Esophagus squamous epithelium (tissue), 4 donors: ENCODE data around the gene ZFP64.

ENCODE experiments used
- POLR2A ChIP-seq, 4 donors: fragments of 450-650 bp; IDR thresholded peaks; one replicate each; pipeline ENCODE4 v1.6.1; 2017; ENCODE audit warnings: antibody characterized with exemption in 4 of 4, mild to moderate bottlenecking in 4 of 4, moderate library complexity in 3 of 4
- TF ChIP-seq, protein P1 (sequence below), 6 experiments: fragments of 450-650 bp in 4 of 6; fragments of 200-600 bp in 2 of 6; sonication (generic) in 2 of 6; IDR thresholded peaks; one replicate each; pipeline ENCODE4 v1.5.1; 2016 to 2019; ENCODE audit warnings: antibody characterized with exemption in 6 of 6, mild to moderate bottlenecking in 4 of 6, moderate library complexity in 4 of 6

DNA sequence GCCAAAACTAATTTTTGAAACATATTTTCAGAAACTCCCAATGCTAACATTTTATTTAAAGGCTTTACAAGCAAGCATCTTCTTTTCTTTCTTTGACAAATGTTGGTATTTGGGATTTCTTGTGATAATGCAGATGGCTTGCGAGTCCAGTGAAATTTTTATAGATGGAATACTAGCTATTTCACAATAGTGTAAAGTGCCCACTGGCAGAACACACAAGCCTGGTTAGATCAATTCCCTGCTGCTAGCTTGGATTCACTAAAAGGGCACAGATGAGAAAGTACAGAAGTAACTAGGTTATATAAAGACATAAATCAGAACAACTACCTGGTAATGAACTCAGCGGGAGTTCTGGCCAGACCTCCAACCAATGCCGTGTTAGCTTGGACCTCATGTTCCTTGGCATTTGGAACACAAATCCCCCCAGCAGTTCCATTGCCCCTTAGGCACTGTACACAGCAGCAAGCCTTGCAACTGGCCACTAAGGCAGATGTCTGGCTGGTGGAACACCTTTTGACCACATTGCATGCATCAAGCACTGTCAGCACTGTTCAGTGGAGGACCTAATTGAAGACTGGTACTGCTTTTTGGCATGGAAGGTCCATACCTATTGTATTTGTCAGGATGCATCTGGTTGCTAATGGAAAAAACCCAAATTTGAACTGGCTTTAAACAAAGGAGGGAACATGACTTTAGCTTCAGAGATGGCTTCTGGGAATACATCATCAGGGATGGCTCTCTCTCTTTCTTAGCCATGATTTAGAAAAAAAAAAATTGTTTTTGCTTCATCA is 15.6 kb upstream of the ZFP64 start:
- no peak for TF ChIP-seq POLR2A (IDR thresholded peaks at IDR 0.05)
- TF ChIP-seq, protein P1, sequence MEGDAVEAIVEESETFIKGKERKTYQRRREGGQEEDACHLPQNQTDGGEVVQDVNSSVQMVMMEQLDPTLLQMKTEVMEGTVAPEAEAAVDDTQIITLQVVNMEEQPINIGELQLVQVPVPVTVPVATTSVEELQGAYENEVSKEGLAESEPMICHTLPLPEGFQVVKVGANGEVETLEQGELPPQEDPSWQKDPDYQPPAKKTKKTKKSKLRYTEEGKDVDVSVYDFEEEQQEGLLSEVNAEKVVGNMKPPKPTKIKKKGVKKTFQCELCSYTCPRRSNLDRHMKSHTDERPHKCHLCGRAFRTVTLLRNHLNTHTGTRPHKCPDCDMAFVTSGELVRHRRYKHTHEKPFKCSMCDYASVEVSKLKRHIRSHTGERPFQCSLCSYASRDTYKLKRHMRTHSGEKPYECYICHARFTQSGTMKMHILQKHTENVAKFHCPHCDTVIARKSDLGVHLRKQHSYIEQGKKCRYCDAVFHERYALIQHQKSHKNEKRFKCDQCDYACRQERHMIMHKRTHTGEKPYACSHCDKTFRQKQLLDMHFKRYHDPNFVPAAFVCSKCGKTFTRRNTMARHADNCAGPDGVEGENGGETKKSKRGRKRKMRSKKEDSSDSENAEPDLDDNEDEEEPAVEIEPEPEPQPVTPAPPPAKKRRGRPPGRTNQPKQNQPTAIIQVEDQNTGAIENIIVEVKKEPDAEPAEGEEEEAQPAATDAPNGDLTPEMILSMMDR (IDR thresholded peaks at IDR 0.05), result no peak
